ENCODE data around the gene NR4A1. TPM values are rescaled to one million over a fixed set of nuclear protein-coding genes. Genes with fewer than 3 reads are reported as not detected.

NR4A1 gene
- total and polyA plus RNA-seq, 10 of the 15 experiments (the other 5 are each of a cell fraction or from before 2014, with no cell fraction given), result 0.05 to 7.9 (median 2.2) TPM; not detected in 1

DNA sequence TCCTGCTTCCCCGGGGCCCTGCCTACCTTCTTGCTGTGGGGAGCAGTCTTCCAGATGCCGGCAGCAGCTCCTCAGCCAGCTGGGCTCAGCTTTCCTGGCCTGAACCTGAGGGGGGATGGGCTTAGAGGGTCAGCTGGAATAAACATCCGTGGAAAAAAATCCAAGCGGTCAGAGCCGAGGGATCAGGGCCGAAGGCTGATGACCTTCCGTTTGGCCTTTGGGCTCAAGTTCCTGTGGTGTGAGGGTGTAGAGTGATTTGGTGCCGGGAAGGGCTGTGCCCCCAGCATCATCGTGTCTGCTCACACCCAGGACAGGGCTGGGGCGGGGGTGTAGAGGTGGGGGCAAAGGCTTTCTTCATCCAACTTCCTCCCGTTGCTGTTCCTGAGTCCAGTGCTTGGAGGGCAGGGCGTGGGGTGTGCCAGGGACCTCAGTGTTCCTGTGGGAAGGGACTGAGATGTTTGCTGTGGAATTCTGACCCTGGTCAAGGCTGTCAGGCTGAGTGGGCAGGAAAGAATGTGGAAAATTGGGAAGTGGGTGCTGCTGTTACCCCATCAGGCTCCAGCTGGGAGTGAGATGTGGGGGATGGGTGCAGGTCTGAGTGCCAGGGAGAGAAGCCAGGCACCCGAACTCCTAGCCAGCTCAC is 30.9 kb downstream of the NR4A1 start (continued):
- TF ChIP-seq, protein P1, sequence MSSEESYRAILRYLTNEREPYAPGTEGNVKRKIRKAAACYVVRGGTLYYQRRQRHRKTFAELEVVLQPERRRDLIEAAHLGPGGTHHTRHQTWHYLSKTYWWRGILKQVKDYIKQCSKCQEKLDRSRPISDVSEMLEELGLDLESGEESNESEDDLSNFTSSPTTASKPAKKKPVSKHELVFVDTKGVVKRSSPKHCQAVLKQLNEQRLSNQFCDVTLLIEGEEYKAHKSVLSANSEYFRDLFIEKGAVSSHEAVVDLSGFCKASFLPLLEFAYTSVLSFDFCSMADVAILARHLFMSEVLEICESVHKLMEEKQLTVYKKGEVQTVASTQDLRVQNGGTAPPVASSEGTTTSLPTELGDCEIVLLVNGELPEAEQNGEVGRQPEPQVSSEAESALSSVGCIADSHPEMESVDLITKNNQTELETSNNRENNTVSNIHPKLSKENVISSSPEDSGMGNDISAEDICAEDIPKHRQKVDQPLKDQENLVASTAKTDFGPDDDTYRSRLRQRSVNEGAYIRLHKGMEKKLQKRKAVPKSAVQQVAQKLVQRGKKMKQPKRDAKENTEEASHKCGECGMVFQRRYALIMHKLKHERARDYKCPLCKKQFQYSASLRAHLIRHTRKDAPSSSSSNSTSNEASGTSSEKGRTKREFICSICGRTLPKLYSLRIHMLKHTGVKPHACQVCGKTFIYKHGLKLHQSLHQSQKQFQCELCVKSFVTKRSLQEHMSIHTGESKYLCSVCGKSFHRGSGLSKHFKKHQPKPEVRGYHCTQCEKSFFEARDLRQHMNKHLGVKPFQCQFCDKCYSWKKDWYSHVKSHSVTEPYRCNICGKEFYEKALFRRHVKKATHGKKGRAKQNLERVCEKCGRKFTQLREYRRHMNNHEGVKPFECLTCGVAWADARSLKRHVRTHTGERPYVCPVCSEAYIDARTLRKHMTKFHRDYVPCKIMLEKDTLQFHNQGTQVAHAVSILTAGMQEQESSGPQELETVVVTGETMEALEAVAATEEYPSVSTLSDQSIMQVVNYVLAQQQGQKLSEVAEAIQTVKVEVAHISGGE (CRISPR knock-in tag; IDR thresholded peaks at IDR 0.05), result no peak
- TF ChIP-seq, protein P2, sequence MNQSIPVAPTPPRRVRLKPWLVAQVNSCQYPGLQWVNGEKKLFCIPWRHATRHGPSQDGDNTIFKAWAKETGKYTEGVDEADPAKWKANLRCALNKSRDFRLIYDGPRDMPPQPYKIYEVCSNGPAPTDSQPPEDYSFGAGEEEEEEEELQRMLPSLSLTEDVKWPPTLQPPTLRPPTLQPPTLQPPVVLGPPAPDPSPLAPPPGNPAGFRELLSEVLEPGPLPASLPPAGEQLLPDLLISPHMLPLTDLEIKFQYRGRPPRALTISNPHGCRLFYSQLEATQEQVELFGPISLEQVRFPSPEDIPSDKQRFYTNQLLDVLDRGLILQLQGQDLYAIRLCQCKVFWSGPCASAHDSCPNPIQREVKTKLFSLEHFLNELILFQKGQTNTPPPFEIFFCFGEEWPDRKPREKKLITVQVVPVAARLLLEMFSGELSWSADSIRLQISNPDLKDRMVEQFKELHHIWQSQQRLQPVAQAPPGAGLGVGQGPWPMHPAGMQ (IDR thresholded peaks at IDR 0.05; ENCODE audit: borderline replicate concordance), result no peak

DNA sequence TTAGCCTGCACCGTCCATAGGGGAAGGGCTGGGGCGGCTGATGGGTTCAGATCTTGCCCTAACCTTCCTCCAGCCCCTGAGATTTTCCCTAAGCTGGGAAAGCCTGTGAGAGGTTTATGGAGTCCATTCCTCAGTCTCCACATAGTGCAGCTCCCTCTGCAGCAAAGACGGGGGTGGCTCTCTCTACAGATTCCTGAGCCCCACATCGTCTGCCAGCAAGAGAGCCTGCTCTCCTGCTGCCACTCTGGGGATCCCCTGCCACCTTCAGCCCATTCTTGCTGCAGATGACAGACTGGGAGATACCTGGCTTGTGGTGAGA is 31.4 kb downstream of the NR4A1 start:
- no peaks in the 10 kb centered on the region for H3K9me3 ChIP-seq (replicated peaks; ENCODE audit: control insufficient read depth, insufficient read depth, low read length)
- H3K4me1 ChIP-seq (ENCODE audit: control insufficient read depth, insufficient read depth, low read length), result peaks cover 14% of the 10 kb centered on the region
- no peak for DNase-seq (ENCODE audit: low read depth, low spot score)
- no peak overlapping the region for H3K9ac ChIP-seq (ENCODE audit: control insufficient read depth, insufficient read depth, low read length)
- H4K20me1 ChIP-seq (ENCODE audit: control insufficient read depth, insufficient read depth), result no peaks in the 10 kb centered on the region
- ChIA-PET RAD21 (ENCODE audit: unreplicated experiment) (interaction anchor here (0.6 to 3.7 kb wide), 15 partner anchors 13 to 59 kb away, joined by 3 to 111 read pairs (median 5); partner anchors contain the start of genes ATG101 and NR4A1), CTCF (interaction anchor here (0.9 to 13.1 kb wide), 19 partner anchors 8 to 92 kb away, joined by 3 to 622 read pairs (median 6); partner anchors contain the start of genes ATG101 and NR4A1), POLR2A (interaction anchor here (1.4 to 2.1 kb wide), 3 partner anchors 11 to 50 kb away, joined by 6 to 7 read pairs (median 6); no protein-coding TSS in a partner anchor), SMC1A (ENCODE audit: uncharacterized antibody, unreplicated experiment) (interaction anchor here (1.0 to 12.5 kb wide), 7 partner anchors 12 to 54 kb away, joined by 3 to 322 read pairs (median 3); partner anchors contain the start of gene ATG101)
- H3K36me3 ChIP-seq (ENCODE audit: control insufficient read depth in 2 of 2, insufficient read depth in 2 of 2, low read length in 1 of 2), result peaks cover 4 to 8% of the 10 kb centered on the region in 2 experiments; a peak in 3 of 4 replicates
- ATAC-seq, result peak; percentile 11
- H3K4me2 ChIP-seq (ENCODE audit: control insufficient read depth, insufficient read depth), result no peak overlapping the region
- intact Hi-C loops (cut with micrococcal nuclease; ENCODE audit: unreplicated experiment), result no loop called here
- H2AFZ ChIP-seq (ENCODE audit: control insufficient read depth, low read depth, low read length), result no peak overlapping the region
- whole genome bisulfite sequencing (ENCODE audit: insufficient coverage, insufficient replicate concordance, low lambda C conversion rate, missing lambda C conversion rate), result 54% methylated on average over 4 of the region's 4 CpGs
- H3K27me3 ChIP-seq (replicated peaks in 1 of 2; ENCODE audit: control insufficient read depth in 2 of 2, insufficient read depth in 2 of 2, low read length in 1 of 2), result no peaks in the 10 kb centered on the region; a peak in 1 of 4 replicates
- H3K27ac ChIP-seq (ENCODE audit: control insufficient read depth, insufficient read depth), result no peak overlapping the region
- no peaks in the 10 kb centered on the region for H3K79me2 ChIP-seq (ENCODE audit: control insufficient read depth, insufficient read depth, low read length)
- in situ Hi-C loops (cut with MboI), result loop anchor here (5.0 kb wide), 1 partner anchor 55 kb away; no protein-coding TSS in a partner anchor
- no peak for FAIRE-seq
- BruUV-seq (replicated peaks), result no TSS peak
- no peak overlapping the region for H3K4me3 ChIP-seq
- TF ChIP-seq, protein P3, sequence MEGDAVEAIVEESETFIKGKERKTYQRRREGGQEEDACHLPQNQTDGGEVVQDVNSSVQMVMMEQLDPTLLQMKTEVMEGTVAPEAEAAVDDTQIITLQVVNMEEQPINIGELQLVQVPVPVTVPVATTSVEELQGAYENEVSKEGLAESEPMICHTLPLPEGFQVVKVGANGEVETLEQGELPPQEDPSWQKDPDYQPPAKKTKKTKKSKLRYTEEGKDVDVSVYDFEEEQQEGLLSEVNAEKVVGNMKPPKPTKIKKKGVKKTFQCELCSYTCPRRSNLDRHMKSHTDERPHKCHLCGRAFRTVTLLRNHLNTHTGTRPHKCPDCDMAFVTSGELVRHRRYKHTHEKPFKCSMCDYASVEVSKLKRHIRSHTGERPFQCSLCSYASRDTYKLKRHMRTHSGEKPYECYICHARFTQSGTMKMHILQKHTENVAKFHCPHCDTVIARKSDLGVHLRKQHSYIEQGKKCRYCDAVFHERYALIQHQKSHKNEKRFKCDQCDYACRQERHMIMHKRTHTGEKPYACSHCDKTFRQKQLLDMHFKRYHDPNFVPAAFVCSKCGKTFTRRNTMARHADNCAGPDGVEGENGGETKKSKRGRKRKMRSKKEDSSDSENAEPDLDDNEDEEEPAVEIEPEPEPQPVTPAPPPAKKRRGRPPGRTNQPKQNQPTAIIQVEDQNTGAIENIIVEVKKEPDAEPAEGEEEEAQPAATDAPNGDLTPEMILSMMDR (IDR thresholded peaks at IDR 0.05 in 2 of 3, conservative IDR thresholded peaks at IDR 0.05 in 1 of 3; ENCODE audit: control insufficient read depth in 2 of 3, extremely low read depth in 1 of 3, insufficient read depth in 1 of 3, low read depth in 3 of 3, low read length in 3 of 3), result no peak
- TF ChIP-seq, protein P4, sequence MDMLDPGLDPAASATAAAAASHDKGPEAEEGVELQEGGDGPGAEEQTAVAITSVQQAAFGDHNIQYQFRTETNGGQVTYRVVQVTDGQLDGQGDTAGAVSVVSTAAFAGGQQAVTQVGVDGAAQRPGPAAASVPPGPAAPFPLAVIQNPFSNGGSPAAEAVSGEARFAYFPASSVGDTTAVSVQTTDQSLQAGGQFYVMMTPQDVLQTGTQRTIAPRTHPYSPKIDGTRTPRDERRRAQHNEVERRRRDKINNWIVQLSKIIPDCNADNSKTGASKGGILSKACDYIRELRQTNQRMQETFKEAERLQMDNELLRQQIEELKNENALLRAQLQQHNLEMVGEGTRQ (IDR thresholded peaks at IDR 0.05; ENCODE audit: borderline replicate concordance, low read depth, low read length), result no peak
- TF ChIP-seq POLR2A (IDR thresholded peaks at IDR 0.05; ENCODE audit: low read depth, low read length) (no peak), NR2C2 (IDR thresholded peaks at IDR 0.05; ENCODE audit: borderline replicate concordance, control insufficient read depth, insufficient read length, low read depth) (no peak), SUPT20H (IDR thresholded peaks at IDR 0.05; ENCODE audit: borderline replicate concordance, control insufficient read depth, low read depth, low read length) (no peak), SRF (IDR thresholded peaks at IDR 0.05; ENCODE audit: low read depth in 2 of 2, low read length in 2 of 2) (no peak), CBX5 (IDR thresholded peaks at IDR 0.05; ENCODE audit: low read depth) (no peak), FOS (IDR thresholded peaks at IDR 0.05; ENCODE audit: borderline replicate concordance, extremely low read depth, insufficient read length) (no peak)
- TF ChIP-seq, protein P5, sequence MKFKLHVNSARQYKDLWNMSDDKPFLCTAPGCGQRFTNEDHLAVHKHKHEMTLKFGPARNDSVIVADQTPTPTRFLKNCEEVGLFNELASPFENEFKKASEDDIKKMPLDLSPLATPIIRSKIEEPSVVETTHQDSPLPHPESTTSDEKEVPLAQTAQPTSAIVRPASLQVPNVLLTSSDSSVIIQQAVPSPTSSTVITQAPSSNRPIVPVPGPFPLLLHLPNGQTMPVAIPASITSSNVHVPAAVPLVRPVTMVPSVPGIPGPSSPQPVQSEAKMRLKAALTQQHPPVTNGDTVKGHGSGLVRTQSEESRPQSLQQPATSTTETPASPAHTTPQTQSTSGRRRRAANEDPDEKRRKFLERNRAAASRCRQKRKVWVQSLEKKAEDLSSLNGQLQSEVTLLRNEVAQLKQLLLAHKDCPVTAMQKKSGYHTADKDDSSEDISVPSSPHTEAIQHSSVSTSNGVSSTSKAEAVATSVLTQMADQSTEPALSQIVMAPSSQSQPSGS (IDR thresholded peaks at IDR 0.05; ENCODE audit: low read length), result no peak
